Measurements from ENCODE around the gene SIMC1. TPM values are rescaled to one million over a fixed set of nuclear protein-coding genes. Genes with fewer than 3 reads are reported as not detected.

The SIMC1 gene
- total RNA-seq, 1 donor from 2014 or later = 10.4 TPM

- peak overlapping the region; percentile 83 for H3K9ac ChIP-seq (ENCODE audit: low read length)
- no peak for TF ChIP-seq EZH2 (IDR thresholded peaks at IDR 0.05; ENCODE audit: insufficient read depth, low read length)
- TF ChIP-seq CTCF (IDR thresholded peaks at IDR 0.05; ENCODE audit: insufficient read depth, low read depth, low read length) = no peak
- no peak for FAIRE-seq
These were observed 126.6 kb downstream of the SIMC1 start for GRCh38 chr5:176364765-176365350.

GRCh38 chr5:176365351-176366231 is 127.4 kb downstream of the SIMC1 start, which contains the start of gene ARL10:
Gene ARL10 (plus strand): TSS chr5:176365487. CDS start chr5:176365564, 77 bp downstream.
- Histone ChIP-seq H4K20me1 (ENCODE audit: insufficient read depth, low read length) (peaks cover 13% of the 10 kb centered on the region), H3K27me3 (ENCODE audit: insufficient read depth, low read length) (no peaks in the 10 kb centered on the region), H3K4me2 (ENCODE audit: low read length) (peak within 1 kb of the TSS; percentile 97), H3K27ac (ENCODE audit: low read depth, low read length) (peak within 1 kb of the TSS; percentile 42), H3K79me2 (ENCODE audit: insufficient read depth, low read length) (peaks cover 19% of the 10 kb centered on the region), H3K9me3 (ENCODE audit: insufficient read depth, low read depth, low read length) (no peaks in the 10 kb centered on the region), H2AFZ (ENCODE audit: low read depth, low read length) (peak within 1 kb of the TSS; percentile 96), H3K4me1 (ENCODE audit: insufficient read depth, low read length) (peaks cover 18% of the 10 kb centered on the region), H3K36me3 (ENCODE audit: insufficient read depth, low read length) (peaks cover 13% of the 10 kb centered on the region), H3K4me3 (ENCODE audit: insufficient read depth, low read depth, low read length) (peak within 1 kb of the TSS; percentile 77), H3K9ac (ENCODE audit: low read length) (peak within 1 kb of the TSS; percentile 83)
- Mint-ChIP-seq H3K9me3 (ENCODE audit: unreplicated experiment) (peaks cover 2% of the 10 kb centered on the region), H3K4me3 (ENCODE audit: unreplicated experiment) (peak within 1 kb of the TSS; percentile 85), H3K4me1 (ENCODE audit: low read depth, unreplicated experiment) (peaks cover 9% of the 10 kb centered on the region), H3K27ac (ENCODE audit: unreplicated experiment) (peak within 1 kb of the TSS; percentile 18), H3K27me3 (ENCODE audit: low read depth, unreplicated experiment) (peaks cover 5% of the 10 kb centered on the region), H3K36me3 (ENCODE audit: low read depth, unreplicated experiment) (peaks cover 8% of the 10 kb centered on the region)
- TF ChIP-seq CTCF (IDR thresholded peaks at IDR 0.05; ENCODE audit: insufficient read depth, low read depth, low read length) = no peak
- DNase-seq (ENCODE audit: low read depth) = peak; percentile 50
- FAIRE-seq = no peak

More at GRCh38 chr5:176364765-176365350, 126.6 kb downstream of the SIMC1 start:
- peaks cover 6% of the 10 kb centered on the region for H3K36me3 Mint-ChIP-seq (ENCODE audit: low read depth, unreplicated experiment)
- Histone ChIP-seq H2AFZ (ENCODE audit: low read depth, low read length) (peak overlapping the region; percentile 96), H3K79me2 (ENCODE audit: insufficient read depth, low read length) (peaks cover 26% of the 10 kb centered on the region), H3K4me2 (ENCODE audit: low read length) (peak overlapping the region; percentile 97), H3K4me3 (ENCODE audit: insufficient read depth, low read depth, low read length) (peak overlapping the region; percentile 77), H3K9me3 (ENCODE audit: insufficient read depth, low read depth, low read length) (no peaks in the 10 kb centered on the region), H3K27ac (ENCODE audit: low read depth, low read length) (no peak overlapping the region), H3K4me1 (ENCODE audit: insufficient read depth, low read length) (peaks cover 18% of the 10 kb centered on the region), H3K27me3 (ENCODE audit: insufficient read depth, low read length) (no peaks in the 10 kb centered on the region), H3K36me3 (ENCODE audit: insufficient read depth, low read length) (peaks cover 6% of the 10 kb centered on the region), H4K20me1 (ENCODE audit: insufficient read depth, low read length) (peaks cover 15% of the 10 kb centered on the region)
- no peak for DNase-seq (ENCODE audit: low read depth)
- H3K27me3 Mint-ChIP-seq (ENCODE audit: low read depth, unreplicated experiment) = peaks cover 5% of the 10 kb centered on the region
- H3K9me3 Mint-ChIP-seq (ENCODE audit: unreplicated experiment) = peaks cover 2% of the 10 kb centered on the region
- peak overlapping the region; percentile 77 for H3K4me3 Mint-ChIP-seq (ENCODE audit: unreplicated experiment)
- peaks cover 9% of the 10 kb centered on the region for H3K4me1 Mint-ChIP-seq (ENCODE audit: low read depth, unreplicated experiment)
- H3K27ac Mint-ChIP-seq (ENCODE audit: unreplicated experiment) = peak overlapping the region; percentile 18
